OCI-LY7 (cell line): Measurements from ENCODE around the gene PKHD1. TPM values are rescaled to one million over a fixed set of nuclear protein-coding genes. Genes with fewer than 3 reads are reported as not detected.

Experiments
- BruUV-seq: library from RNA; stranded (reverse); fragments of 400-500 nt; replicated peaks from 2 replicates; lab custom pipeline; 2021; lab: Mats Ljungman, UMichigan
- CTCF ChIA-PET: fragments of 300-600 bp; sonication (Branson Sonifier 250); formaldehyde crosslinking; loops from one replicate; lab custom pipeline; 2022; ENCODE audit warnings: antibody characterized with exemption; ENCODE audit not compliant: unreplicated experiment; lab: Charles Lee
- POLR2A ChIA-PET: fragments of 300-600 bp; sonication (Branson Sonifier 250); formaldehyde crosslinking; loops from one replicate; lab custom pipeline; 2022; ENCODE audit warnings: antibody characterized with exemption; lab: Charles Lee
- DNase-seq: peaks from one replicate; pipeline ENCODE4 v3.0.0-alpha.2; 2015; ENCODE audit warnings: low spot score
- H2AFZ ChIP-seq: fragments of 200-600 bp; sonication (generic), shearing (Covaris generic); 2 replicates; pipeline ENCODE4 v1.6.1; 2014; ENCODE audit warnings: mild to moderate bottlenecking, antibody characterized with exemption, low read length, moderate library complexity
- H3K27ac ChIP-seq: fragments of 200-600 bp; sonication (generic); 2 replicates; pipeline ENCODE4 v1.5.1; 2014; ENCODE audit warnings: mixed run types, low read depth, mild to moderate bottlenecking, moderate library complexity, low read length, inconsistent platforms; ENCODE audit not compliant: poor library complexity, severe bottlenecking
- H3K36me3 ChIP-seq: fragments of 200-600 bp; sonication (generic); 2 replicates; pipeline ENCODE4 v1.6.1; 2014; ENCODE audit warnings: mild to moderate bottlenecking, antibody characterized with exemption, low read length, moderate library complexity, mixed read lengths; ENCODE audit not compliant: insufficient read depth
- H3K4me1 ChIP-seq: fragments of 200-600 bp; sonication (generic); 2 replicates; pipeline ENCODE4 v1.5.1; 2014; ENCODE audit warnings: mild to moderate bottlenecking, low read length; ENCODE audit not compliant: insufficient read depth, poor library complexity, severe bottlenecking
- H3K4me2 ChIP-seq: fragments of 200-600 bp; sonication (generic); 2 replicates; pipeline ENCODE4 v1.6.1; 2014; ENCODE audit warnings: mild to moderate bottlenecking, low read length
- H3K4me3 ChIP-seq: fragments of 200-600 bp; sonication (generic); 2 replicates; pipeline ENCODE4 v1.5.1; 2014; ENCODE audit warnings: mild to moderate bottlenecking, low read depth, low read length; ENCODE audit not compliant: poor library complexity, severe bottlenecking
- H3K79me2 ChIP-seq: fragments of 200-600 bp; sonication (generic); 2 replicates; pipeline ENCODE4 v1.6.1; 2016; ENCODE audit warnings: low read depth, mild to moderate bottlenecking, low read length, moderate library complexity, mixed read lengths; ENCODE audit not compliant: insufficient read depth
- H3K9me2 ChIP-seq: fragments of 200-600 bp; sonication (generic); 2 replicates; pipeline ENCODE4 v1.6.1; 2016; ENCODE audit warnings: mild to moderate bottlenecking, low read length, mixed read lengths; ENCODE audit not compliant: insufficient read depth
- H3K9me3 ChIP-seq: fragments of 200-600 bp; sonication (generic); 2 replicates; pipeline ENCODE4 v1.6.1; 2014; ENCODE audit warnings: mild to moderate bottlenecking, mixed run types, low read length, mixed read lengths
- H4K20me1 ChIP-seq: fragments of 200-600 bp; sonication (generic); 2 replicates; pipeline ENCODE4 v1.6.1; 2014; ENCODE audit warnings: mild to moderate bottlenecking, antibody characterized with exemption, low read length, moderate library complexity, mixed read lengths; ENCODE audit not compliant: insufficient read depth
- EZH2phosphoT487 ChIP-seq: fragments of 200-600 bp; sonication (generic); IDR thresholded peaks from 2 replicates; pipeline ENCODE4 v1.6.1; 2018; ENCODE audit warnings: low read depth, borderline replicate concordance, mild to moderate bottlenecking, mixed run types, antibody characterized with exemption, low read length, moderate library complexity, mixed read lengths
- intact Hi-C: fragments of 100-400 bp; cut with micrococcal nuclease; formaldehyde crosslinking; loops from one replicate; pipeline ENCODE4 v1.10.0; 2022; ENCODE audit not compliant: unreplicated experiment
- total RNA-seq, 2 experiments: library from RNA; depleted of rRNA in 1 of 2; stranded (reverse); fragments of >200 nt in 1 of 2; shearing (Covaris generic) in 1 of 2; gene quantifications; 2 replicates each; pipeline ENCODE4 v1.2.3, GENCODE V29; 2014 to 2022
- TF ChIP-seq, protein P1 (sequence below): fragments of 200-600 bp; sonication (generic); conservative IDR thresholded peaks from 2 replicates; pipeline ENCODE4 v1.5.1; 2014; ENCODE audit warnings: mild to moderate bottlenecking, antibody characterized with exemption, low read length, moderate library complexity, mixed read lengths

PKHD1 gene
- total RNA-seq, 2 experiments from 2014 or later, result not detected

DNA sequence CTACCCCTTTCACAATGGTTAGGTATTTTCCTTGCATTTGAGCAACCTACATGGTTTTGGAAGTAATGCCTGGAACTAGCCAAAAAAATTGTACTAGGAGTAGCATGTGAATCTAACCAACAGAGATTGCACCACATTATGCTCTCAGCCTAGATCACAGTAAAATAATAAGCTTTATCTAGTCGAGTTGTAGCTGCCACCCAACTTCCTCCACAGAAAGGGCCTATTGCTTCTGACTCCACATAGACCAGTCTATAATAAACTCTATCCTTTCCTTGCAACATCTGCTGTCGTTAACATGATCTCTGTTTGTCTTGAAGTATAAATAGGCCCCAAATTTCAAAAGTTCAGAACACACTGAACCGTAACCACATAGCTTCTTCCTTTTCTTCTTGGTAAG lies 375.5 kb downstream of the PKHD1 start:
- intact Hi-C loops, result loop anchor here (10.0 kb wide), 1 partner anchor 57 kb away; no protein-coding TSS in a partner anchor
- DNase-seq, result no peak
- CTCF ChIA-PET, result no interaction called here

DNA sequence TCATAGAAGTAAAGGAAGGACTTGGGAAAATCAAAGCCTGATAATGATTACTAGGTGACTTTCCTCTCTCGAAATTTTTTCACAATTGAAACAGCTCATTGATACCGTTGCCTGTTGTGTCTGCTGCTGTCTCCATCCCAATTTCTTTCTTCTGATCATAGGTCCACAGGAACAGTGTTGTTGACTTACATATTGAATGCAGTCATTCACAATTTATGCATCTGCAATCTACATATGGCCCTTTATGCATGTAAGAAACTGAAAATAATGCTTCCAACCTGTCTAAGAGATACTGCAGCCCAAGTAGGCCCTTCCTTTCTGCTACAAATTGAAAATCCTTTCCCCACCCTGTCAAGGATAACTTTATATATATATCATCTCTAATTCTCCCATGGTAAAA lies 381.3 kb downstream of the PKHD1 start:
- no TSS peak for BruUV-seq
- H3K4me3 ChIP-seq, result no peak overlapping the region
- TF ChIP-seq, protein P1, sequence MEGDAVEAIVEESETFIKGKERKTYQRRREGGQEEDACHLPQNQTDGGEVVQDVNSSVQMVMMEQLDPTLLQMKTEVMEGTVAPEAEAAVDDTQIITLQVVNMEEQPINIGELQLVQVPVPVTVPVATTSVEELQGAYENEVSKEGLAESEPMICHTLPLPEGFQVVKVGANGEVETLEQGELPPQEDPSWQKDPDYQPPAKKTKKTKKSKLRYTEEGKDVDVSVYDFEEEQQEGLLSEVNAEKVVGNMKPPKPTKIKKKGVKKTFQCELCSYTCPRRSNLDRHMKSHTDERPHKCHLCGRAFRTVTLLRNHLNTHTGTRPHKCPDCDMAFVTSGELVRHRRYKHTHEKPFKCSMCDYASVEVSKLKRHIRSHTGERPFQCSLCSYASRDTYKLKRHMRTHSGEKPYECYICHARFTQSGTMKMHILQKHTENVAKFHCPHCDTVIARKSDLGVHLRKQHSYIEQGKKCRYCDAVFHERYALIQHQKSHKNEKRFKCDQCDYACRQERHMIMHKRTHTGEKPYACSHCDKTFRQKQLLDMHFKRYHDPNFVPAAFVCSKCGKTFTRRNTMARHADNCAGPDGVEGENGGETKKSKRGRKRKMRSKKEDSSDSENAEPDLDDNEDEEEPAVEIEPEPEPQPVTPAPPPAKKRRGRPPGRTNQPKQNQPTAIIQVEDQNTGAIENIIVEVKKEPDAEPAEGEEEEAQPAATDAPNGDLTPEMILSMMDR, result no peak
- no peak for TF ChIP-seq EZH2phosphoT487
- no peaks in the 10 kb centered on the region for H3K36me3 ChIP-seq
- intact Hi-C loops, result no loop called here
- no peaks in the 10 kb centered on the region for H4K20me1 ChIP-seq
- no peak overlapping the region for H2AFZ ChIP-seq
- no peaks in the 10 kb centered on the region for H3K79me2 ChIP-seq
- no peaks in the 10 kb centered on the region for H3K9me2 ChIP-seq
- H3K9me3 ChIP-seq, result no peaks in the 10 kb centered on the region
- H3K27ac ChIP-seq, result no peak overlapping the region
- no peak overlapping the region for H3K4me2 ChIP-seq
- POLR2A ChIA-PET, result no interaction called here
- no peak for DNase-seq
- H3K4me1 ChIP-seq, result no peaks in the 10 kb centered on the region
- CTCF ChIA-PET, result no interaction called here

More for the DNA sequence above, 375.5 kb downstream of the PKHD1 start:
- no peak for TF ChIP-seq EZH2phosphoT487
- TF ChIP-seq, protein P1, result no peak
- no peaks in the 10 kb centered on the region for H3K36me3 ChIP-seq
- no peaks in the 10 kb centered on the region for H3K9me3 ChIP-seq
- no peak overlapping the region for H2AFZ ChIP-seq
- POLR2A ChIA-PET, result no interaction called here
- H4K20me1 ChIP-seq, result no peaks in the 10 kb centered on the region
- no peak overlapping the region for H3K27ac ChIP-seq
- H3K4me1 ChIP-seq, result no peaks in the 10 kb centered on the region
- no peak overlapping the region for H3K4me3 ChIP-seq
- no peak overlapping the region for H3K4me2 ChIP-seq
- BruUV-seq, result no TSS peak
- no peaks in the 10 kb centered on the region for H3K79me2 ChIP-seq
- no peaks in the 10 kb centered on the region for H3K9me2 ChIP-seq

DNA sequence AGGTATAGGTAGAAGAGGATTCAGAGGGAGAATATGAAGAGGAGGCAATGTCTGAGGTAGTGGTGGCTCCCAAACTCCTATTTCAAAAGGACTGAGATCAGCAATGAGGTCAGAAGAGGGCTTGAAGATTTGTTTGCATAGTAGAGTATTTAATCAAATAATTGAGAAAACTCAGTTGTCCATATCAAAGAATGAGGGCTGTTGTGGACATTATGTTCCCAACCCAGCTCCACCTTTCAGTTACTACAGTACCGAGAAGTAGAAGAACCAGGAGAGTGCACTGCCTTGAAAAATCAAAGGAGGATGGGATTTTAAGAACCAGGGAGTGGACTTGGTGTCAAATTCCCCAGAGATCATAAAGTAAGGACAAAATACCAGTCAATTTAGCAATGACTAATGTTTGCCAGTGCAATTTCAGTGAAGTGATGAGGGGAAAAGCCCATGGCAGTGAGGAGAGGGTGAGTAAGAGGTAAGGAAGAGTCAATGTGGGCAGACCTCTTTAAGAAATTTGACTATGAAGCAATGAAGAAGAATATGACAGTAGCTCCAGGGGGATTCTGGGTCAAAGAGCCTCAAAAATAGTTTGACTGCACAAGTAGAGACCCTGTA lies 382.4 kb downstream of the PKHD1 start:
- no peaks in the 10 kb centered on the region for H3K36me3 ChIP-seq
- H2AFZ ChIP-seq, result no peak overlapping the region
- H3K4me1 ChIP-seq, result no peaks in the 10 kb centered on the region
- no peaks in the 10 kb centered on the region for H3K9me3 ChIP-seq
- H3K79me2 ChIP-seq, result no peaks in the 10 kb centered on the region
- intact Hi-C loops, result no loop called here
- no peak overlapping the region for H3K4me3 ChIP-seq
- H3K27ac ChIP-seq, result no peak overlapping the region
- CTCF ChIA-PET, result no interaction called here
- POLR2A ChIA-PET, result no interaction called here
- no peak overlapping the region for H3K4me2 ChIP-seq
- no peaks in the 10 kb centered on the region for H3K9me2 ChIP-seq
- H4K20me1 ChIP-seq, result no peaks in the 10 kb centered on the region
- no peak for DNase-seq
- BruUV-seq, result no TSS peak
- TF ChIP-seq EZH2phosphoT487, result no peak
- TF ChIP-seq, protein P1, result no peak
